ENCODE results near the gene CUBN. TPM values are rescaled to one million over a fixed set of nuclear protein-coding genes. Genes with fewer than 3 reads are reported as not detected.
"Not testable (repeated sequence)": the region's sequence is repeated elsewhere in the genome, so short reads cannot be mapped to it uniquely, and the experiment has no call there.

The CUBN gene
- total RNA-seq, 1 experiment from 2014 or later = 0.80 TPM

- Histone ChIP-seq H3K9ac (ENCODE audit: low read length) (peak overlapping the region; percentile 50; the same call in 1 of the 2 replicates), H3K4me3 (ENCODE audit: low read length) (no peak overlapping the region), H3K27ac (ENCODE audit: low read length) (no peak overlapping the region), H2AFZ (ENCODE audit: low read length) (no peak overlapping the region), H3K9me3 (ENCODE audit: low read length) (no peaks in the 10 kb centered on the region), H3K4me1 (ENCODE audit: insufficient read depth, low read length) (peaks cover 34% of the 10 kb centered on the region), H3K27me3 (ENCODE audit: low read length) (no peaks in the 10 kb centered on the region), H3K79me2 (ENCODE audit: low read length) (no peaks in the 10 kb centered on the region), H3K36me3 (ENCODE audit: low read depth, low read length) (no peaks in the 10 kb centered on the region), H4K20me1 (ENCODE audit: low read length) (no peaks in the 10 kb centered on the region), H3K4me2 (ENCODE audit: low read length) (no peak overlapping the region), H3K9me2 (replicated peaks; ENCODE audit: low read length) (no peaks in the 10 kb centered on the region), H3F3A (ENCODE audit: low read length, unreplicated experiment) (no peaks in the 10 kb centered on the region)
- CTCF ChIA-PET = no interaction called here
- intact Hi-C loops (cut with micrococcal nuclease) = loop anchor here (2.0 to 10.0 kb wide), 3 partner anchors 25 to 177 kb away; no protein-coding TSS in a partner anchor
- DNase-seq = no peak
- no TSS peak for BruUV-seq (replicated peaks)
- no peak for ATAC-seq
- TF ChIP-seq EZH2phosphoT487 (IDR thresholded peaks at IDR 0.05; ENCODE audit: borderline replicate concordance, low read length) (no peak), EZH2 (IDR thresholded peaks at IDR 0.05; ENCODE audit: low read length, unreplicated experiment) (no peak)
- TF ChIP-seq, protein P1, sequence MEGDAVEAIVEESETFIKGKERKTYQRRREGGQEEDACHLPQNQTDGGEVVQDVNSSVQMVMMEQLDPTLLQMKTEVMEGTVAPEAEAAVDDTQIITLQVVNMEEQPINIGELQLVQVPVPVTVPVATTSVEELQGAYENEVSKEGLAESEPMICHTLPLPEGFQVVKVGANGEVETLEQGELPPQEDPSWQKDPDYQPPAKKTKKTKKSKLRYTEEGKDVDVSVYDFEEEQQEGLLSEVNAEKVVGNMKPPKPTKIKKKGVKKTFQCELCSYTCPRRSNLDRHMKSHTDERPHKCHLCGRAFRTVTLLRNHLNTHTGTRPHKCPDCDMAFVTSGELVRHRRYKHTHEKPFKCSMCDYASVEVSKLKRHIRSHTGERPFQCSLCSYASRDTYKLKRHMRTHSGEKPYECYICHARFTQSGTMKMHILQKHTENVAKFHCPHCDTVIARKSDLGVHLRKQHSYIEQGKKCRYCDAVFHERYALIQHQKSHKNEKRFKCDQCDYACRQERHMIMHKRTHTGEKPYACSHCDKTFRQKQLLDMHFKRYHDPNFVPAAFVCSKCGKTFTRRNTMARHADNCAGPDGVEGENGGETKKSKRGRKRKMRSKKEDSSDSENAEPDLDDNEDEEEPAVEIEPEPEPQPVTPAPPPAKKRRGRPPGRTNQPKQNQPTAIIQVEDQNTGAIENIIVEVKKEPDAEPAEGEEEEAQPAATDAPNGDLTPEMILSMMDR (conservative IDR thresholded peaks at IDR 0.05; ENCODE audit: low read depth, low read length) = no peak
- POLR2A ChIA-PET (ENCODE audit: unreplicated experiment) = no interaction called here
Observed at GRCh38 chr10:17021656-17022465, 107.8 kb downstream of the CUBN start.

- H3K27ac ChIP-seq (ENCODE audit: low read length) = no peak overlapping the region
- intact Hi-C loops (cut with micrococcal nuclease) = loop anchor here (10.0 kb wide), 2 partner anchors 155 to 175 kb away; no protein-coding TSS in a partner anchor
Observed at GRCh38 chr10:17019696-17020095, 109.9 kb downstream of the CUBN start.

GRCh38 chr10:17013131-17013983 lies 116.3 kb downstream of the CUBN start:
- H3K9ac ChIP-seq (ENCODE audit: low read length); H4K20me1 ChIP-seq (ENCODE audit: low read length); H3K27ac ChIP-seq (ENCODE audit: low read length); H3K9me2 ChIP-seq (replicated peaks; ENCODE audit: low read length); H3F3A ChIP-seq (ENCODE audit: low read length, unreplicated experiment); H3K4me2 ChIP-seq (ENCODE audit: low read length); H3K27me3 ChIP-seq (ENCODE audit: low read length); H2AFZ ChIP-seq (ENCODE audit: low read length); DNase-seq; ATAC-seq; H3K4me3 ChIP-seq (ENCODE audit: low read length); H3K36me3 ChIP-seq (ENCODE audit: low read depth, low read length); CTCF ChIA-PET; H3K79me2 ChIP-seq (ENCODE audit: low read length); H3K4me1 ChIP-seq (ENCODE audit: insufficient read depth, low read length); POLR2A ChIA-PET (ENCODE audit: unreplicated experiment); H3K9me3 ChIP-seq (ENCODE audit: low read length); BruUV-seq (replicated peaks); intact Hi-C loops (cut with micrococcal nuclease): not testable (repeated sequence)

More at GRCh38 chr10:17019696-17020095, 109.9 kb downstream of the CUBN start:
- no peak for ATAC-seq
- ChIA-PET POLR2A (ENCODE audit: unreplicated experiment) (no interaction called here), CTCF (no interaction called here)
- H3K9me2 ChIP-seq (replicated peaks; ENCODE audit: low read length) = no peaks in the 10 kb centered on the region
- BruUV-seq (replicated peaks) = no TSS peak
- H3K4me3 ChIP-seq (ENCODE audit: low read length) = no peak overlapping the region
- no peak overlapping the region for H2AFZ ChIP-seq (ENCODE audit: low read length)
- no peak overlapping the region for H3K9ac ChIP-seq (ENCODE audit: low read length)
- H3K9me3 ChIP-seq (ENCODE audit: low read length) = no peaks in the 10 kb centered on the region
- no peaks in the 10 kb centered on the region for H3K79me2 ChIP-seq (ENCODE audit: low read length)
- no peaks in the 10 kb centered on the region for H3K36me3 ChIP-seq (ENCODE audit: low read depth, low read length)
- H3K27me3 ChIP-seq (ENCODE audit: low read length) = no peaks in the 10 kb centered on the region
- TF ChIP-seq, protein P1 (conservative IDR thresholded peaks at IDR 0.05; ENCODE audit: low read depth, low read length) = no peak
- TF ChIP-seq EZH2phosphoT487 (IDR thresholded peaks at IDR 0.05; ENCODE audit: borderline replicate concordance, low read length) (no peak), EZH2 (IDR thresholded peaks at IDR 0.05; ENCODE audit: low read length, unreplicated experiment) (no peak)
- H4K20me1 ChIP-seq (ENCODE audit: low read length) = no peaks in the 10 kb centered on the region
- H3F3A ChIP-seq (ENCODE audit: low read length, unreplicated experiment) = no peaks in the 10 kb centered on the region
- H3K4me1 ChIP-seq (ENCODE audit: insufficient read depth, low read length) = peaks cover 17% of the 10 kb centered on the region
- DNase-seq = no peak
- H3K4me2 ChIP-seq (ENCODE audit: low read length) = no peak overlapping the region

DNA sequence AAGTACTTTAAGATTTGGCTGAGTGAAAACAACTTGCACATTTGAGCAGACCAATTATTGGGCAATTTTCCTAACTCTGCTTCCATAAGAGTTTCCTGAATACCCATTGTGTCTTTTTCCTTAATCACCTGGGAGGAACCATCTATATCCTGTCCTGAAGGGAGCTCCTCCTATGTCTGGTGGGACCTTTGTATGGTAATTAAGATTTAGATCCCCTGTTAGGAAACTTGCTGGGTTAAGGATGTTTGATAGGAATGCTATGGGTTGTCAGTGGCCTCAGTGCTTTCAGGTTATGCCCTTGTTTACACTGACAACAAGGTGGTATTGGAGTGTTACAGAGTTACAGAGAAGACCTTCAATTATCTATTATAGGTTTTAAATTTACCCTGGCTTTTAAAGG lies 116.9 kb downstream of the CUBN start:
- not testable (repeated sequence) for H4K20me1 ChIP-seq (ENCODE audit: low read length)

More for the DNA sequence above, 116.9 kb downstream of the CUBN start:
- H3K9me2 ChIP-seq (replicated peaks; ENCODE audit: low read length); ATAC-seq; H3K79me2 ChIP-seq (ENCODE audit: low read length); POLR2A ChIA-PET (ENCODE audit: unreplicated experiment); H3K27ac ChIP-seq (ENCODE audit: low read length); H3F3A ChIP-seq (ENCODE audit: low read length, unreplicated experiment); H3K27me3 ChIP-seq (ENCODE audit: low read length); intact Hi-C loops (cut with micrococcal nuclease); H3K4me2 ChIP-seq (ENCODE audit: low read length); H3K9me3 ChIP-seq (ENCODE audit: low read length); H3K4me1 ChIP-seq (ENCODE audit: insufficient read depth, low read length); CTCF ChIA-PET; DNase-seq; BruUV-seq (replicated peaks); H3K4me3 ChIP-seq (ENCODE audit: low read length); H3K36me3 ChIP-seq (ENCODE audit: low read depth, low read length); H2AFZ ChIP-seq (ENCODE audit: low read length); H3K9ac ChIP-seq (ENCODE audit: low read length): not testable (repeated sequence)
